Putamen (tissue), 1 donor: ENCODE data around the gene FAM163B.

Experiments used
- DNase-seq: peaks from one replicate; pipeline ENCODE4 v3.0.0-alpha.2; 2016; ENCODE audit warnings: low spot score

The FAM163B gene

DNA sequence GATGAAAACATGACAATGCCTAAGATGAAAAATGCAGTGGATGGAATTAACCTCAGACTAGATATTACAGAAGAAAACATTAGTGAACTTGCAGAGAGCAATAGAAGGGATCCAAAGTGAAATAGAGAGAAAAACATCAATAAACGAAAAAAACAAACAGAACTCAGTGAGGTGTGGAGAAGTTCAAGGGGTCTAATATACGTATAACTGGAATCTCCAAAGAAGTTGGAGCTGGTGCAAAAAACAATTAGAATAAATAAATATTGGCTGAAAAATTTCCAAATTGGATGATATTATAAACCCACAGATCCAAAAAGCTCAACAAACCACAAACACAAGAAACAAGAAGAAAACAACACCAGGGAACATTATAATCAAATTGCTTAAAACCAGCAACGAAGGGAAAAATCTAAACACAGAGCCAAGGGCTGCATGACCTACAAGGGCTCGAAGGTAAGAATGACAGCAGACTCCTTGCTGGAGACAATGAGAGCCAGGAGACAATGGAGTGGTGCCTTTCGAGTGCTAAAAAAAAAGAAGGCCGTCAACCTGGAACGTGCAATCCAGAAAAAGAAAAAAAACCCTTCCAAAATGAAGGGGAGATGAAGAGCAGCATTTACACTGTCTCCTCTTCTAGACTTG lies 11.8 kb downstream of the FAM163B start:
- no peak for DNase-seq

DNA sequence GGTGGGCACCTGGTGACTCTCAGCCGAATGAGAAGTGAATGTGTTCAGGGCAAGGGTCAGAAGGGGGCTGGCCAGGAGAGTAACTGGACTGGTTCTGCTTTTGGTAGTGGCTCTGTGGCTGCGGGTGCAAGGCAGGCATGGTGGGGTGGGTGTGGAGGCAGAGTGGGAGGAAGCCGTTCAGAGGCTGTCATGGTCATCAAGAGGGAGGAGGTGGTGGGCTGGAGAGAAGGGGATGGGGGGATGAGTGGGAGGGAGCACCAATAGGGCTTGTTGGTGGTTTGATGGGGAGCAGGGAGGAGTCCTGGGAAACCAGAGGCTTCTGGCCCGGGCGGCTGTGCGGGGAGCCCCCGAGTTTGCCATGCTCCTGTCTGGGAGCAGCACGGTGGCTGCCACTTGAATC lies 13.3 kb downstream of the FAM163B start:
- DNase-seq: no peak

DNA sequence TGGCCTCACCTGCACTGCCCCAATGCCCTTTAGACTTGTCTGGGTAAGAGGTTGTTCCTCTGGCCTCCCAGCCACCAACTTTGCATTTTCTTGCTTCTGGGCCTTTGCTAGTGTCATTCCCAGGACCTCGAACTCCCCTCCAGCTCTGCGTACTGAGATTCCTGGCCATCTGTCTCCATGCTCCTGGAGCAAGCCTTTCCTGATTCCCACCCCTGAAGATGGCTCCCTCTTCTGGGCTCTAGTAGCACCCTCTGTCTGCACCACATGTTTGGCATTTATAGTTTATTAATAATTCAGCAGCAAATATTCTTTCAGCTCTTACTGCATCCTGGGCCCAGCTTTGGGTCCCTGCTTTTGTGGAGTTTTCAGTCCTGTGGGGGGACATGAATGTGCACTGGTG lies 14.9 kb downstream of the FAM163B start:
- DNase-seq: no peak

DNA sequence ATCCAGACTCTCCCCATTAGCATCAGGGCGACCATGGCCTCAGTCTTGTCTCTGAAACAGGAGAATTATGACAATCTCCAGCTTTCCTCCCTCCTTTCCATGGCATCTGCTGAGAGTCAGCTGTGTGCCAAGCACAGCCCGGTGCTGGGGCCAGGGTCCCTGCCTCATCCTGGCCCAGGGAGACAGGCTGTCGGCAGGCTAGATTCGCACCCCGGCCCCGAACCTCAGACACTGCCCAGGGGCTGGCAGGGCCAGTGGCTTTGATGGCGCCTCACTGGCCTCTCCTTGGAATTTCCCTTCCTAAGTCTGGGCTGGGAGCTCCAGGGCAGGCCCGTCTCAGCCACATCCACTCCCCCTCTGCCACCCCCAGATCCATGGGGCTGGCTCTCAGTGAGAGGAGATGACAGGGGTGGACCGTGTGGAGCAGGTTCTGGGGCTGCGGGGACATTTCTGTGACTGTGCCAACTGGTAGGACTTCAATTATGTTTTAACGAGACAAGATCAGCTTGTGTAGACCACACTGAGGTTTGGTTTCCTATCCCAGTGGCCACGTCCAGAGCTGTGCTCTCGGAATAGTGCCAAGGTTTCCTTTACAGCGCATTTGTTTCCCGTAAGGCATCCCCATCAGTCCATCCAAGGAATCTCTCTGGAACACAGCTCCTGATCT lies 15.5 kb downstream of the FAM163B start:
- DNase-seq: no peak

DNA sequence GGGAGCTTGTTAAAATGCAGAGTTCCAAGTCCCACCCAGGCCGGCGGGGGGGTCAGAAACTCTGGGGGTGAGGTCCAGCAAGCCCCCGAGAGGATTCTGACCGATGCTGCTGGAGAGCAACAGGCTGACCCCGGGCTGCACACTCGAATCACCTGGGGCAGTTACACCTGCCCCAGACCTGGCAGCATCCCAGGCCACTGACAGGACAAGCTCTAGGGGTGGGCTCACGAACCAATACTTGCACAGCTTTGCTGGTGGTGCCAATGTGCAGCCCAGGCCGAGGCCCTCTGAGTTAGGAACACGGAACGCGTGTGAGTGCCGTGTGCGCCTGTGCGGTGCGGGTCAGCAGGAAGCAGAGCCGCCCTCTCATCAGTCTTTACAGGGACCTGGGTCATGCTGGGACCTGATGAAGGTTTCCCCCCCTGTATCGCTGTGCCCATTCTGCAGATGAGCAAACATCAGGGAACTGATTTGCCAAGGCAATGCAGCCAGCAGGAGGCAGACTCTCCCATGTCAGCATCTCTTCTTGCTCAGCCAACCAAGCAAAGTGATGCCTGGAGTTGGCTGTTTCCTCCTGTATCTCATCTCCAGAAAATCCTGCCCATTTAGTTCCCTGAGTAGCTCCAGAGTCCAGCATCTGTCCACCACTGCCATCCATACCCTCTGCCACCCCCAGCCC lies 16.3 kb downstream of the FAM163B start:
- DNase-seq: no peak

DNA sequence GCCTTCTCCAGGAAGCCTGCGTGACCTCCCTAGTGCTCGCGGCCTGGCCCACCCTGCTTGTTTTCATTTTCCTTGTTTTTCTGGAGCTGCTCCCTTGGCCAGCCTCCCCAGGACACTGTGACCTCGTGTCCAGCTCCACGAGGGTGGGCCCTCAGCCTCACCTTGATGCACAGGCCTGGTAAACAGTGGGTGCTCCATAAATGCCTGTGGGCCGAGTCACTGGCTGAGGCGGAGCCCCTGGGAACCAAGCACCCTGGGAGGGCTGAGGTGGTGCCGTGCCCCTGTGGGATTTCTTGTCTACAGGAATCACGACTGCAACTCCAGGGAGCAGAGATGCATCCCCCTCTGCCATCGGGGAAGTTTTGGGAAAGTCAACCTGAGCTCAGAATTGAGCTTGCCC lies 17.2 kb downstream of the FAM163B start:
- no peak for DNase-seq

DNA sequence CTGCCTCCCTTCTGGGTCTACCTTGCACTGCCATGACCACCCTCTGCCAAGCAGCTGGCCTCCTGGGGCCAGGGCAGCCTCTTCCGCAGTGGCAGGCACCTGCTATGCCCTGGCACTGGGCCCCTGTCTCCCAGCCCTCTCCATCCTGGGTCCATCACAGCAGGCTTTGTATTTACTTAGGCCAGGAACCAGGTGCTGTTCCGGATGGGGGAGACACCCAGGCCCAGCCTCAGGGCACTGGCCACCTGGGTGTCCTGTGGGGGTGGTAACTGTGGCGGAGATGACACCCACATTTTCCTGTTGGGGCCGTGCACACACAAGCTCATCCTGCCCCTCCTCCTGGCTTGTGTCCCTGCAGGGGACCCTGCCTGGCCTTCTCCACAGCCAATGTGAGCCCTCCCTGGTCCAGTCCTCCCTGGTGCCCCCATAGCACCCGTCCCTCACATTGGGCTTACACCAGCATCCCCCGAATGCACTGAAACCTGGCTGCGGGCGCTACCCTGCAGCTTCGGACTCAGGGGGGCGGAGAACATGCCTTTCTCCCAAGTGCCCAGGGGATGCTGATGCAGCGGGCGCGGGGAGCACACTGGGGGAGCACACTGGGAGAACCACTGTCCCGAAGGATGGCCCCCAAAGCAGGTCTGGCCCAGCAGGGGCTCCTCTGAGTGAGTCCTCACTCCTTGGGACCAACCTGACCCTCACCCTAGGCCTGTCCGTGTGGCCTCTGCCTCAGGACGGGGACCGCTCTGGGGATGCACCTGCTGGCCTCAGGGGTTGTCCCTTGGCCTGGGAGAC lies 17.9 kb downstream of the FAM163B start:
- no peak for DNase-seq

DNA sequence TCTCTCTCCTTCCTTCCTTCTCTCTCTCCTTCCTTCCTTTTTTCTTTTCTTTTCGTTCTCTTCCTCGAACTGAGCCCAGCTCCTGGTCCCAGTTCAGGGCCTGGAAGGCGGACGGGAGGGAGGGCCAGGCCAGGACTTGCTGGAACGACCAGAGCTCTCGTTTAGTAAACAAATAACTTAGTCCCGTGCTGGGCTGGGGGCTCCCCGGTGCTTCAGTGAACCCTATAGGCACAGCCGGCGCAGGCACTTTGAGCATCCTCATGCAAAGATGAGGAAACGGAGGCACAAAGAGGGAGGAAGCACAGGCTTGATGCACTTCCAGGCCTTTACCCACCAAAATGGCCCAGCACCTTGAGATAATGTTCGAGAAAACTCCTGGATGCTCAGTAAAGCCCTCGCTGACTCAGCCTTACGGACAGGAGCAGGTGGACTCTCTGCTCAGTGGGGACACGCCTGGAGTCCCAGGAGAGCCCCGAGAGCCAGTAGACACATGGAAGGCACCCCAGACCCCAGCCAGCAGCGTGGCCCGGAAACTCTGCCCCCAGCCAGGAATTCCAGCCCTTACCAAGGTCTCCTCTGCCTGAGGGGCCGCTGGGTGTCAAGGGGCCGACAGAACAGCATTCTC lies 18.8 kb downstream of the FAM163B start:
- no peak for DNase-seq

DNA sequence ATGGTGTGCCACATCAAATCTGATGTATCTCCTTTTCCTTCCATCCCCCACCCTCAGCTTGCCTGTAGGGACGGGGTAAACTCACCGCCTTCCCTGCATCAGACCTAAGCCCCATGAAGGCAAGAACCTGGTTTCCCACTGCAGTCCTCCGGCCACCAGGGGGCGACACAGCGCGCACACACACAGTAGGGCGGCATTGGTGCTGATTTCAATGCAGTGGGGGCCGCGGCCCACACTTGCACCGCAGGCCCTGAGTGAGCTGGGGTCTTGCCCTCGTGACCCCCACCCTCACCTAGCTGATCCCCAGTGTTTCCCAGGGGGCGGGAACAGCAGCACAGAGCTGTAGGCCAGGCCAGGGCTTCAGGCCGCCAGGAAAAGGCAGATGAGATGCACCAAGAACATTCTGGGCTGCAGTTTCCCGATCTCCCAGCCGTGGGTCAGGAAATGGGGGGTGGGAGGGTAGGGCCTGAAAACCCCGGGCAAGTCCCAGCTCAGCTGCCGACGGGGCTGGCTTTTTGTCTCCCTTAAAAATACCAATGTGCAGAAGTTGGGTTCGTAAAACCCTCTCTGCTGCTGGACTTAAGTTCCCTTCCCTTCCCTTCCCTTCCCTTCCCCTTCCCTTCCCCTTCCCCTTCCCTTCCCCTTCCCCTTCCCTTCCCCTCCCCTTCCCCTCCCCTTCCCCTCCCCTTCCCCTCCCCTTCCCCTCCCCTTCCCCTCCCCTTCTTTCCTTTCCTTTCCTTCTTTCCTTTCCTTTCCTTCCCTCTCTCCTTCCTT lies 19.5 kb downstream of the FAM163B start:
- DNase-seq: no peak

DNA sequence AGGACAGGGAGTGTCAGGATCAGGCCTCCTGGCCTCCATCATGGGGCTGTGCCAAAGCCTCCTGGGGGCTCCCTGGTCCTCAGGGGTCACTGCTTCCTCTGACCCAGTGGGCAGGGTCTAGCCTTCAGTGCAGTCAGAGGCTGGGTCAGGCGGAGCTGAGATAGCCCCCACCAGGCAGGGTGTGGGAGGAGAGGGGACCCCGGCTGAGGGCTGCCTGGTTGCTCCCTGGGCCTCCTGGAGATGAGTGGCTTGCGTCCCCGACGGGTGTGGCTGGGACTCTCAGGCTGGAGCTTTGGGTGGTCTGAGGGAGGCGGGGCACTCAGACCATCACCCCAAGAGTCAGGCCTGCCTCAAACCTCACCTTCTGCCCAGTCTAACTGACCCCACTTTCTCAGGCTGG lies 21.7 kb downstream of the FAM163B start:
- DNase-seq: no peak

DNA sequence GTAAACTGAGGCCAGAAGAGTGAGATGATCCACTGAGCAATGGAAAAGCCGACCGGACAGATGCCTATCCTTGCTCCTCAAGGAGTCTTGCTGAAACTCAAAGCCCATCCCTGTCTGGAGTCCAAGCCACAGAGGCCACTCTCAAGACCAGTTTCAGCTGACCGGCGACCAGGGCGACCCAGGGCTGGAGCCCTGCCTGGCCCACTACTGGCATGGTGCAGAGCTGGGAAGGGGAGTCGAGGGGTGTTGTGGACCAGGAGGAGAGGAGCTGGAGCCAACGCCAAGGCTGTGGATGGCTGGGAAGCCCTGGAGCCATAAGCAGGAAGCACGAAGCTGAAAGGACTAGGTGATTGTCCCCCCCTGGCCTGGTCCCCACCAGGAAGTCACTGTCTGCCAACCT lies 22.1 kb downstream of the FAM163B start:
- no peak for DNase-seq

DNA sequence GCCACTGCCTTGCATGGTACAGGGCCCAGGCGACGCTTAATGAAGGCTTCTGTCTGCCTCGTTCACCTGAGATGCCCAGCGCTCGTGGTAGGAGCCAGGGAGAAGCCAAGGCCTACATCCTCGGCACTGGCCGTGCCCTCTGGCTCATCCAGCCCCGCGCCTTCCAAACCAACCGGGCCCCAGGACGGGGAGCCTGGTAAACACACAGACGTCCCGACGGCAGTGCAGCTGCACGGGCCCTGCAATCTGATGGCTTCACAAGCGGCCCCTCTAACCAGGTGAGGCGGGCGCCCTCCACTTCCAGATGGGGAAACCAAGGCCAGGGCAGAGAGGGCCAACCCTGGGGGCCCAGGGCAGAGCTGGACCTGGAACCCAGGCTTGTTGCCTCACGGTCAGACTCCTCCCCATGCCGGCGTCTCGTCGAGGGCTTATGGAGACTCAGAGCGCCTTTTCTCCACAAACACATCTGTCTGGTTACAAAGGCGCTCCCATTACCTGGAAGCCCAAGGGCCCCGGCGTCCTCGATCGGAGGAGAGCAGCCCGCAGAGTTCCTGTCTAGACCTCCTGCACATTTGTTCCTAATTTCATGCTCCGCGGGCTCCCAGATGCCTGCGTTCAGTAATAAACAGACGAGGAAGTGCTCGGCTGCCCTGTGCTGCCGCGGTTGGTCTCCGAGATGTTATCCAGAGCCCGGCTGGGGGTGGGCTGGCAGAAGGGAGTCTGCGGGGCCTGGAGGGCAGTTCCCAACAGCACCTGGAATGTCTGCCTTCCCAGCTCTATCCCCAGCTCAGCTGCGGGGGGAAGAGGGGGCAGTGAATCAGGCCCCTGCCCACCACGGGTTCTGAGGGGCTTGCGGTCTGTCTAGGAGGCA lies 23.5 kb downstream of the FAM163B start:
- DNase-seq: no peak

DNA sequence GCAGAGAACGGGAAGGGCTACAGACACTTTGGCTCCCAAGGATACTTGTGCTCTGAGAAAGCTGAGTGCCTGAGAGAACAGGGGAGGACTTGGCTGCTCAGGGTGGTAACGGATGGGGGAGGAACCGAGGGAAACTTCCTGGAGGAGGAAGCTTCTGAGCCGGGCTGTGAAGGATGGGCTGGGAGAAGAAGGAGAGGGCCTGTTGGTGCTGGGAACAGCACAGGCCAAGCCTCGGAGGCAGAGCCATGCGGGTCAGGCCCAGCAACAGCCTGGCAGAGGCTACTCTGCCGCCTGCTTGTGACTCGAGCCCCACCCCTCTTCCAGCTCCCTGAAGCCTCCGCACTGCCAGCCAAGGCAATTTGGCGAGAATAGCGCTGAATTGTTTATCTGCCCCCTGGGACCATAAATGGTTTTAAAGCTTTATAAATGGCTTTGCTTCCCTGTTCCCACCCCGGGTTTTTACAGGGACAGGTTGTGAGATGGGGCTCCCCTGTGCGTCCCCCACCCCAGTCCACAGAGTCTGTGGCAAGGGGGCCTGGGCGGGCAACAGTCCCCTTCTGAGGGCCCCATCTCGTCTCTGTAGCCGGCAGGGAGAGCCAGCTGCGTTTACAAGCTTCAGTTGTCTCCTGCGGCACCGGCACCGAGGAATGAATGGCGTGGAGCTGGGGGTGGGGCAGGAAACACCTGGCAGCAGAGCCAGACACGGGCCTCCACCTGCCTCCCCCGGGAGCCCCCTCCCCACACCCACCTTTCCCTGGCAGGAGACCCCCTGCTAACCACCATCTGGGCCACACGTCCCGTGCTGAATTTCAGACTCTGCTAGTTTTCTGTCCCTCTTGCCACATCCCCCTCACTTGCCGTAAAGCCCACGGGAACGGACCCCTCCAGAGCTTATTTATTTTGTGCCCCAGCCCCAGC lies 24.4 kb downstream of the FAM163B start:
- no peak for DNase-seq

DNA sequence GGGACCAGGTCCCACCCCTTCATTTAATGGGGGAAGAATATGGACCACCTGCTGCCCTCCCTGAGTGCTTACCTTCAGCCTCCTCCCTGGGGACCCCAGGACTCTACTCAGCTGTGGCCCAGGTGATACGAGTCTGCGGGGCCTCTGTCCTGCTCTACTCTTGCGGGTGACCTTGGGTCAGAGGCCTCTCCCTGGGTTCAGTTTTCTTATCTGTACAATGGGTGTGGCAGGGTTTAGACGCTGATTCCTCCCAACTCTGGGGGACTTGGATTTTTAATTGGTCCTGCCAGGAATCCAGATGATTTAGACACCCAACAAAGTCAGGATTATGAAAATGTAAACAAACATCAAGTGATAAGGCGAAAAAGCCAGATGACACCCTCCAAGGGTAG lies 25.0 kb downstream of the FAM163B start:
- DNase-seq: no peak

DNA sequence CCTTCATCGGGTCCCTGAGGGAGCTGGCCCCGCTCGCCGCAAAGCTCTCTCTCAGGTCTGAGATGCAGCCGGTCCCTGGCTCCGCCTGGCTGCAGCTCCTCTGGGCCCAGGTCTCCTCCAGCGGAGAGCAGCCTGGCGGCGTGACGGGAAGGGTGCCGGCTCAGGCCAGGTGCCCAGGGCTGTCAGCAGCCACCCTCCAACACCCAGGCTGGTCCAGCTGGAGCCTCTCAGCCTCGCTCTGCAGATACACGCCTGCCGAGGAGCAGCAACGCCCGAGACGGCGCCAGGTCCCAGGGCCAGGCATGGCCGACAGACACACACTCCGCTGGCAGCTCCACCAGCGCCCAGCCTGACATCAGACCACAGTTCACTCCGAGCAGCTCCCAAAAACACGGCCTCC lies 25.6 kb downstream of the FAM163B start:
- DNase-seq: no peak

DNA sequence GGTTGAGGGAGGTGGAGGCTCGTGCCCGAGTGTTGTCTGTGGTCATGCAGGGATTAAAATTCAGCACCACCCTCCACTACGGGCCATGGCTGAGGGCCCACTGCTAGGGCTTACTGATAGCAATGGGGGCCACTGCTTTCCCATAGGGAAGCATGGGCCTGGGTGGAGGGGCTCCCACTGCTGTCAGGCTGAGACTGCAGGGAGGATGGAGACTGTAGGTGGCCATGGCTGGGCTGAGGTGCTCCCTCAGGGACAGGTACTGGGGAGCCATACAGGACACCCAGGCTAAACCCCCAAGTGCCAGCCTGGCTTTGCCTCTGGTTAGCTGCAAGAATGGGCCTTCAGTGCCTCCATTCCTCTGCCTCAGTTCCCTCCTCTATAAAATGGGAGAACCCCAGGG lies 26.1 kb downstream of the FAM163B start:
- DNase-seq: no peak

DNA sequence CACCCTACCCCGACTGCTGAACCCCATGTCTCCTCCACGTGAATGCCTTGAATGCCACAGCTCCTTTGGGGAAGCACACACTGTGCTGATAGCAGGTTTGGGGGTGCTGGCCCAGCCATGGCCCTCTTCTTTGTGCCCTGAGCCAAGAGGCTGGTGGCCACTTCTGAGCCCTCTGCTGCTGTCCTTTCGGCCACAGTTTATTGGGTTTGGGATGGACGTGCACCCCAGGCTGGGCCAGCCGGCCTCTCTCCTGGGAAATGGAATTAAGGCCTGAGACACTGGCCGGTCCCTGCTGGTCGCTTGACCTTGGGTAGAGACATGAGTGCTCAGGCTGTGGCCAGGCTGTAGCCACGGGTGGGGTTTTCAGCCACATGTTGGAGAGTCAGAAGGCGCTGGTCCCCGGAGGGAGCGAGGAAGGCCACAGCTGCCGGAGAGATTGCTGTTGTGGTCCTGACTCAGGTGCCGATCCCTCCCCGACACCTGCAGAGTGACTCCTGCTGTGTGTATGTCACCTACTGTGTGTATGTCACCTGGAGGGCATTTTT lies 26.6 kb downstream of the FAM163B start:
- DNase-seq: no peak

DNA sequence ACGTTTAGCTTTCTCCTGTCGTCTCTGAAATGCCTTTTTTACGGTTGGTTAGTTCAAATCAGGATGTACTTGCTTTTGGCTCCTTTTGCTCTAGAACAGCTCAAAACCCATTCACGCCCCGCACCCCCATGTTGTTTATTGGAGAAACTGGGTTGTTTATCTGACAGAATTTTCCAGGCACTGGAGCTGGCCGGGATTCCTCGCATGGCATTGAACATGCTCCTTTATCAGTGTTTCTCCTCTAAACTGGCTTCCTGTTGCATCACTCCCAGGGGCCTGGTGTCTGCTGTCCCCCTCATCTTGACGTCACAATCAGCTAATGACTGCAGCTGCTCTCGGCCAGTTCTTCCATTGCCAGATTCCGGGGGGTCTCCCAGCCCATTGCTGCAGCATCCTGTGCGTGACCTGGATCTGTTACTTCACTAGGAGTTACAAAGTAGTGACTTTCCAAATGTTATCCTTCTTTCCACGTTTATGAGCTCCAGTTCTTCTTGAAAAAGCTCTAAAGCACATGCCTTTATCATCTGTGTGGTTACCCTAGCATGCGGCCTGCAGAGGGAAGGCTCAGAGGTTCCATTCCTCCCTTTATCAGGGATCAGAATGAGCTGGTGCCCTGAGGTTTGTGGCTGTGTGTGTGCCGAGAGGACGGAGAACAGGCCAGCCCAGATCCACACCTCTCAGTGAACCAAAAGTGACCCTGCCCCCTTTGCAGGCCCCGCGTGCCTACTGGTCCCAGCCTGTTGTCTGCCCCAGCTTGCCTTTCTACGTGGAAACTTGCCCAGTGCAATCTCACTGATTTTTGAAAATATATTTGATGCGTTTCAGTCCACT lies 27.5 kb downstream of the FAM163B start:
- no peak for DNase-seq
